Neural cell (in vitro differentiated cells): Measurements from ENCODE around the gene INO80D. TPM values are rescaled to one million over a fixed set of nuclear protein-coding genes. Genes with fewer than 3 reads are reported as not detected.

Experiments
- H2AFZ ChIP-seq: fragments of 200-600, 300-800 bp; sonication (generic), shearing (Covaris generic); 2 replicates; pipeline ENCODE4 v1.6.0; 2014; ENCODE audit warnings: low read depth, mild to moderate bottlenecking, antibody characterized with exemption, low read length, moderate library complexity
- H3F3A ChIP-seq: fragments of 200-600 bp; shearing (Covaris generic); 2 replicates; pipeline ENCODE4 v1.6.1; 2016; ENCODE audit warnings: mild to moderate bottlenecking, moderate library complexity, mixed read lengths, antibody characterized with exemption, low read length; ENCODE audit not compliant: insufficient read depth, poor library complexity, severe bottlenecking
- H3K27ac ChIP-seq: fragments of 200-600, 300-800 bp; sonication (generic), shearing (Covaris generic); 2 replicates; pipeline ENCODE4 v1.5.1; 2014; ENCODE audit warnings: mild to moderate bottlenecking, low read length, moderate library complexity
- H3K27me3 ChIP-seq: fragments of 300-800, 200-600 bp; sonication (generic), shearing (Covaris generic); 2 replicates; pipeline ENCODE4 v1.6.0; 2014; ENCODE audit warnings: mild to moderate bottlenecking, low read depth, low read length, moderate library complexity; ENCODE audit not compliant: insufficient read depth
- H3K36me3 ChIP-seq: fragments of 300-800, 200-600 bp; sonication (generic), shearing (Covaris generic); 2 replicates; pipeline ENCODE4 v1.5.1; 2014; ENCODE audit warnings: mild to moderate bottlenecking, antibody characterized with exemption, low read length, moderate library complexity; ENCODE audit not compliant: insufficient read depth
- H3K4me2 ChIP-seq: fragments of 300-800, 200-600 bp; sonication (generic), shearing (Covaris generic); 2 replicates; pipeline ENCODE4 v1.6.0; 2014; ENCODE audit warnings: mild to moderate bottlenecking, low read length
- H3K4me3 ChIP-seq: fragments of 300-800, 200-600 bp; sonication (generic), shearing (Covaris generic); 2 replicates; pipeline ENCODE4 v1.5.1; 2014; ENCODE audit warnings: mild to moderate bottlenecking, low read length, moderate library complexity
- H3K79me2 ChIP-seq: fragments of 200-600 bp; shearing (Covaris generic); replicated peaks from 2 replicates; pipeline ENCODE4 v1.6.0; 2014; ENCODE audit warnings: mild to moderate bottlenecking, low read length, moderate library complexity; ENCODE audit not compliant: insufficient read depth
- H3K9ac ChIP-seq: fragments of 300-800, 200-600 bp; sonication (generic), shearing (Covaris generic); 2 replicates; pipeline ENCODE4 v1.6.1; 2016; ENCODE audit warnings: mild to moderate bottlenecking, low read length, mixed read lengths
- H3K9me2 ChIP-seq: fragments of 200-600 bp; shearing (Covaris generic); 2 replicates; pipeline ENCODE4 v1.6.1; 2016; ENCODE audit warnings: mild to moderate bottlenecking, low read length, mixed read lengths; ENCODE audit not compliant: insufficient read depth
- H3K9me3 ChIP-seq: fragments of 200-600, 300-800 bp; sonication (generic), shearing (Covaris generic); 2 replicates; pipeline ENCODE4 v1.6.1; 2016; ENCODE audit warnings: mild to moderate bottlenecking, mixed run types, low read length, moderate library complexity, mixed read lengths
- H4K20me1 ChIP-seq: fragments of 200-600 bp; shearing (Covaris generic); 2 replicates; pipeline ENCODE4 v1.6.1; 2016; ENCODE audit warnings: mild to moderate bottlenecking, mixed run types; ENCODE audit not compliant: insufficient read depth
- EP300 ChIP-seq: fragments of 450-650 bp; conservative IDR thresholded peaks from 2 replicates; pipeline ENCODE4 v1.6.1; 2014; ENCODE audit warnings: antibody characterized with exemption, mild to moderate bottlenecking, moderate library complexity; ENCODE audit not compliant: poor library complexity, severe bottlenecking
- EZH2 ChIP-seq: fragments of 200-600, 300-800 bp; shearing (Covaris generic), sonication (generic); IDR thresholded peaks from 2 replicates; pipeline ENCODE4 v1.6.1; 2014; ENCODE audit warnings: antibody characterized with exemption, low read length, borderline replicate concordance, mild to moderate bottlenecking; ENCODE audit not compliant: insufficient read depth, poor library complexity, severe bottlenecking
- MXI1 ChIP-seq: fragments of 450-650 bp; conservative IDR thresholded peaks from 2 replicates; pipeline ENCODE4 v1.6.1; 2014; ENCODE audit warnings: antibody characterized with exemption, mild to moderate bottlenecking; ENCODE audit not compliant: poor library complexity, severe bottlenecking
- POLR2AphosphoS5 ChIP-seq: IDR thresholded peaks from 2 replicates; pipeline ENCODE4 v1.6.1; 2012
- RAD21 ChIP-seq: fragments of 450-650 bp; conservative IDR thresholded peaks from 2 replicates; pipeline ENCODE4 v1.6.1; 2014; ENCODE audit warnings: antibody characterized with exemption, mild to moderate bottlenecking, moderate library complexity
- SMC3 ChIP-seq: fragments of 450-650 bp; conservative IDR thresholded peaks from 2 replicates; pipeline ENCODE4 v1.6.1; 2014; ENCODE audit warnings: antibody characterized with exemption, mild to moderate bottlenecking, moderate library complexity; ENCODE audit not compliant: poor library complexity
- TAF1 ChIP-seq: IDR thresholded peaks from 2 replicates; pipeline ENCODE4 v1.6.1; 2012; ENCODE audit warnings: low read depth
- polyA plus RNA-seq: library from polyadenylated mRNA; depleted of rRNA; stranded (reverse); fragments of >200 nt; gene quantifications from 2 replicates; pipeline ENCODE4 v1.2.3, GENCODE V29; 2014
- TF ChIP-seq, protein P1 (sequence below): IDR thresholded peaks from 2 replicates; pipeline ENCODE4 v1.6.1; 2012; ENCODE audit warnings: borderline replicate concordance
- TF ChIP-seq, protein P2 (sequence below): fragments of 450-650 bp; IDR thresholded peaks from 2 replicates; pipeline ENCODE4 v1.5.1; 2014; ENCODE audit warnings: antibody characterized with exemption, mild to moderate bottlenecking, moderate library complexity; ENCODE audit not compliant: poor library complexity, severe bottlenecking

The INO80D gene
- polyA plus RNA-seq, 1 donor from 2014 or later: 8.7 TPM

DNA sequence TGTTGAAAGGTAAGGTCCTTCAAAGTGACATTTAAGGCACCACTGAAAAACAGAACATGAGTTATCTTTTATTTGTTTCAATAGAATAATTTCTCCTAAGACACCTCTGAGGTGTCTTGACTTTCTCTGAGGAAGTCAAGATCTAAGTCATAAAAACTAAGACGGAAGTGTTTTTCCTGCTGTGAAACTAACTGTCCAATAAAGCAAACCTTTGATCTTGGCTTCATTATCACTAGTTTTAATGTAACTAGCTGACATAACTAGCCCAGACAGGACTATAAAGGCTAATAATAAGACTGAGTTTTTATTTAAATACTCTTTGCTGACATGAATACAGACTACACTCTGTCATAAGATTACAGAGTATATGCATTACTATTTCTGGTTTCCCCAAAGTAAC lies 36.6 kb downstream of the INO80D start:
- Histone ChIP-seq H3K4me2 (no peak overlapping the region), H2AFZ (no peak overlapping the region), H3K36me3 (no peaks in the 10 kb centered on the region), H3K9me3 (no peaks in the 10 kb centered on the region), H4K20me1 (no peaks in the 10 kb centered on the region), H3K9ac (no peak overlapping the region), H3K79me2 (peaks cover 7% of the 10 kb centered on the region), H3K27me3 (no peaks in the 10 kb centered on the region), H3K27ac (no peak overlapping the region), H3K9me2 (no peaks in the 10 kb centered on the region), H3F3A (no peaks in the 10 kb centered on the region), H3K4me3 (no peak overlapping the region)
- TF ChIP-seq TAF1 (no peak), EZH2 (no peak), MXI1 (no peak)
- TF ChIP-seq, protein P1, sequence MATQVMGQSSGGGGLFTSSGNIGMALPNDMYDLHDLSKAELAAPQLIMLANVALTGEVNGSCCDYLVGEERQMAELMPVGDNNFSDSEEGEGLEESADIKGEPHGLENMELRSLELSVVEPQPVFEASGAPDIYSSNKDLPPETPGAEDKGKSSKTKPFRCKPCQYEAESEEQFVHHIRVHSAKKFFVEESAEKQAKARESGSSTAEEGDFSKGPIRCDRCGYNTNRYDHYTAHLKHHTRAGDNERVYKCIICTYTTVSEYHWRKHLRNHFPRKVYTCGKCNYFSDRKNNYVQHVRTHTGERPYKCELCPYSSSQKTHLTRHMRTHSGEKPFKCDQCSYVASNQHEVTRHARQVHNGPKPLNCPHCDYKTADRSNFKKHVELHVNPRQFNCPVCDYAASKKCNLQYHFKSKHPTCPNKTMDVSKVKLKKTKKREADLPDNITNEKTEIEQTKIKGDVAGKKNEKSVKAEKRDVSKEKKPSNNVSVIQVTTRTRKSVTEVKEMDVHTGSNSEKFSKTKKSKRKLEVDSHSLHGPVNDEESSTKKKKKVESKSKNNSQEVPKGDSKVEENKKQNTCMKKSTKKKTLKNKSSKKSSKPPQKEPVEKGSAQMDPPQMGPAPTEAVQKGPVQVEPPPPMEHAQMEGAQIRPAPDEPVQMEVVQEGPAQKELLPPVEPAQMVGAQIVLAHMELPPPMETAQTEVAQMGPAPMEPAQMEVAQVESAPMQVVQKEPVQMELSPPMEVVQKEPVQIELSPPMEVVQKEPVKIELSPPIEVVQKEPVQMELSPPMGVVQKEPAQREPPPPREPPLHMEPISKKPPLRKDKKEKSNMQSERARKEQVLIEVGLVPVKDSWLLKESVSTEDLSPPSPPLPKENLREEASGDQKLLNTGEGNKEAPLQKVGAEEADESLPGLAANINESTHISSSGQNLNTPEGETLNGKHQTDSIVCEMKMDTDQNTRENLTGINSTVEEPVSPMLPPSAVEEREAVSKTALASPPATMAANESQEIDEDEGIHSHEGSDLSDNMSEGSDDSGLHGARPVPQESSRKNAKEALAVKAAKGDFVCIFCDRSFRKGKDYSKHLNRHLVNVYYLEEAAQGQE: no peak

DNA sequence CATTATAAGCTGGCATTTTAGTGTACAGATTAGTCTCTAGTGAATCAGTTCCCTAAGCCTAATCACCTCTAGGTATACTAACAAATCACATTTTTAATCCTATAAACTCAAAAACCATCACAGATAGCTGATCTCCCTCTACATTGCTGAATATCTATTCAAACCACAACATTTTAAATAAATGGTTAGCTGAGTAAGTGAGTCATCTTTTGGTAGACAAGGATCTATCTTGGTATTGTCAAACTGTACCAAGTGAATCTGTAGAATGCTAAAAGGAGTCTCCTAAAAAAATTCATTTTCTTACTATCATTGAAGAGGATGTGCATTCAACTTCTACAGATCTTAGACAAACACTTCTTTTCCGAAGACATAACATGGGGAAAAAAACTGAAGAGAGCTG lies 40.7 kb downstream of the INO80D start:
- no peaks in the 10 kb centered on the region for H3K27me3 ChIP-seq
- no peak overlapping the region for H2AFZ ChIP-seq
- no peak overlapping the region for H3K4me2 ChIP-seq
- no peaks in the 10 kb centered on the region for H3K36me3 ChIP-seq
- H3K4me3 ChIP-seq: no peak overlapping the region
- no peaks in the 10 kb centered on the region for H3F3A ChIP-seq
- H4K20me1 ChIP-seq: no peaks in the 10 kb centered on the region
- no peaks in the 10 kb centered on the region for H3K79me2 ChIP-seq
- no peak overlapping the region for H3K9ac ChIP-seq
- TF ChIP-seq, protein P1: no peak
- TF ChIP-seq TAF1: no peak
- no peak for TF ChIP-seq POLR2AphosphoS5
- TF ChIP-seq RAD21: no peak
- TF ChIP-seq SMC3: no peak
- TF ChIP-seq EZH2: no peak
- TF ChIP-seq, protein P2, sequence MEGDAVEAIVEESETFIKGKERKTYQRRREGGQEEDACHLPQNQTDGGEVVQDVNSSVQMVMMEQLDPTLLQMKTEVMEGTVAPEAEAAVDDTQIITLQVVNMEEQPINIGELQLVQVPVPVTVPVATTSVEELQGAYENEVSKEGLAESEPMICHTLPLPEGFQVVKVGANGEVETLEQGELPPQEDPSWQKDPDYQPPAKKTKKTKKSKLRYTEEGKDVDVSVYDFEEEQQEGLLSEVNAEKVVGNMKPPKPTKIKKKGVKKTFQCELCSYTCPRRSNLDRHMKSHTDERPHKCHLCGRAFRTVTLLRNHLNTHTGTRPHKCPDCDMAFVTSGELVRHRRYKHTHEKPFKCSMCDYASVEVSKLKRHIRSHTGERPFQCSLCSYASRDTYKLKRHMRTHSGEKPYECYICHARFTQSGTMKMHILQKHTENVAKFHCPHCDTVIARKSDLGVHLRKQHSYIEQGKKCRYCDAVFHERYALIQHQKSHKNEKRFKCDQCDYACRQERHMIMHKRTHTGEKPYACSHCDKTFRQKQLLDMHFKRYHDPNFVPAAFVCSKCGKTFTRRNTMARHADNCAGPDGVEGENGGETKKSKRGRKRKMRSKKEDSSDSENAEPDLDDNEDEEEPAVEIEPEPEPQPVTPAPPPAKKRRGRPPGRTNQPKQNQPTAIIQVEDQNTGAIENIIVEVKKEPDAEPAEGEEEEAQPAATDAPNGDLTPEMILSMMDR: no peak
- TF ChIP-seq EP300: no peak
- no peak for TF ChIP-seq MXI1
- no peak overlapping the region for H3K27ac ChIP-seq
- H3K9me3 ChIP-seq: no peaks in the 10 kb centered on the region
- H3K9me2 ChIP-seq: no peaks in the 10 kb centered on the region
